Mesendoderm (in vitro differentiated cells): ENCODE data around the gene C6orf47.

Experiments used
- DNase-seq: peaks from one replicate; pipeline ENCODE4 v3.0.0; 2013
- H2AK5ac ChIP-seq: 2 replicates; pipeline ENCODE4 v1.6.1; 2013; ENCODE audit warnings: low read length, inconsistent platforms
- H2BK120ac ChIP-seq: 2 replicates; pipeline ENCODE4 v1.6.1; 2013; ENCODE audit warnings: low read depth, mild to moderate bottlenecking, low read length, moderate library complexity, mixed read lengths
- H2BK15ac ChIP-seq: replicated peaks from 2 replicates; pipeline ENCODE4 v1.6.1; 2013; ENCODE audit warnings: low read depth, mild to moderate bottlenecking, moderate library complexity
- H2BK5ac ChIP-seq: 2 replicates; pipeline ENCODE4 v1.6.1; 2013; ENCODE audit warnings: low read length, inconsistent platforms
- H3K18ac ChIP-seq: 2 replicates; pipeline ENCODE4 v1.6.1; 2013; ENCODE audit warnings: mild to moderate bottlenecking, low read length, mixed read lengths
- H3K23ac ChIP-seq: one replicate; pipeline ENCODE4 v1.6.1; 2013; ENCODE audit warnings: low read length
- H3K27ac ChIP-seq: 2 replicates; pipeline ENCODE4 v1.5.1; 2013; ENCODE audit warnings: low read depth, mild to moderate bottlenecking, inconsistent platforms, low read length, moderate library complexity
- H3K27me3 ChIP-seq: 2 replicates; pipeline ENCODE4 v1.6.1; 2013; ENCODE audit warnings: low read length, control low read depth, mild to moderate bottlenecking, inconsistent platforms; ENCODE audit not compliant: insufficient read depth, poor library complexity
- H3K36me3 ChIP-seq: 2 replicates; pipeline ENCODE4 v1.6.1; 2013; ENCODE audit warnings: low read length, inconsistent platforms; ENCODE audit not compliant: control insufficient read depth, insufficient read depth
- H3K4ac ChIP-seq: one replicate; pipeline ENCODE4 v1.6.1; 2013; ENCODE audit warnings: low read depth, mild to moderate bottlenecking, low read length, moderate library complexity
- H3K4me1 ChIP-seq: 2 replicates; pipeline ENCODE4 v1.6.1; 2013; ENCODE audit warnings: low read depth, low read length, inconsistent platforms; ENCODE audit not compliant: control insufficient read depth
- H3K4me2 ChIP-seq: 2 replicates; pipeline ENCODE4 v1.6.1; 2013; ENCODE audit warnings: low read length
- H3K4me3 ChIP-seq: 2 replicates; pipeline ENCODE4 v1.5.1; 2013; ENCODE audit warnings: mild to moderate bottlenecking, low read length
- H3K56ac ChIP-seq: one replicate; pipeline ENCODE4 v1.6.1; 2013; ENCODE audit warnings: low read length
- H3K79me1 ChIP-seq: 2 replicates; pipeline ENCODE4 v1.6.1; 2013; ENCODE audit warnings: low read length, inconsistent platforms
- H3K79me2 ChIP-seq: 2 replicates; pipeline ENCODE4 v1.6.1; 2013; ENCODE audit warnings: mild to moderate bottlenecking, low read length; ENCODE audit not compliant: control insufficient read depth, insufficient read depth
- H3K9ac ChIP-seq: 2 replicates; pipeline ENCODE4 v1.6.1; 2013; ENCODE audit warnings: low read length, inconsistent platforms
- H4K5ac ChIP-seq: one replicate; pipeline ENCODE4 v1.6.1; 2013; ENCODE audit warnings: low read length
- H4K8ac ChIP-seq: one replicate; pipeline ENCODE4 v1.6.1; 2013; ENCODE audit warnings: low read depth, mild to moderate bottlenecking, control low read depth, low read length, moderate library complexity
- WGBS: extraction: QIAGEN DNeasy Blood & Tissue Kit; methylation state at CpG from one replicate; pipeline ENCODE4 v1.1.7; 2013; ENCODE audit warnings: low lambda C conversion rate, missing lambda C conversion rate; ENCODE audit not compliant: insufficient coverage; ENCODE audit errors: extremely low coverage; 5-methylcytosine and 5-hydroxymethylcytosine counted together

The C6orf47 gene

GRCh38 chr6:31659649-31660380, 763 bp downstream of the C6orf47 start:
- no peak overlapping the region for H4K8ac ChIP-seq
- H3K9ac ChIP-seq = peak overlapping the region; percentile 79
- peaks cover 27% of the 10 kb centered on the region for H3K79me1 ChIP-seq
- no peak overlapping the region for H3K18ac ChIP-seq
- no peak overlapping the region for H3K23ac ChIP-seq
- no peak overlapping the region for H3K27ac ChIP-seq
- no peaks in the 10 kb centered on the region for H3K36me3 ChIP-seq
- DNase-seq = no peak
- H3K27me3 ChIP-seq = no peaks in the 10 kb centered on the region
- peak overlapping the region; percentile 83 for H3K56ac ChIP-seq
- no peak overlapping the region for H2AK5ac ChIP-seq
- H4K5ac ChIP-seq = no peak overlapping the region
- no peak overlapping the region for H2BK5ac ChIP-seq
- peak overlapping the region; percentile 75 for H3K4me2 ChIP-seq
- H2BK15ac ChIP-seq = no peak overlapping the region
- H2BK120ac ChIP-seq = no peak overlapping the region
- WGBS = no CpG with 5 or more reads among the region's 13 CpGs
- peak overlapping the region; percentile 73 for H3K4ac ChIP-seq
- peaks cover 8% of the 10 kb centered on the region for H3K4me1 ChIP-seq
- peaks cover 30% of the 10 kb centered on the region for H3K79me2 ChIP-seq
- H3K4me3 ChIP-seq = peak overlapping the region; percentile 65

GRCh38 chr6:31658983-31659648, 1.5 kb downstream of the C6orf47 start:
- Histone ChIP-seq H3K18ac (no peak overlapping the region), H2BK120ac (no peak overlapping the region), H3K56ac (peak overlapping the region; percentile 61), H3K27ac (no peak overlapping the region), H3K4me3 (no peak overlapping the region), H3K4me2 (peak overlapping the region; percentile 75), H3K79me2 (peaks cover 26% of the 10 kb centered on the region), H3K36me3 (no peaks in the 10 kb centered on the region), H3K4me1 (peaks cover 8% of the 10 kb centered on the region), H3K9ac (peak overlapping the region; percentile 79), H2AK5ac (no peak overlapping the region), H3K79me1 (peaks cover 23% of the 10 kb centered on the region), H2BK5ac (no peak overlapping the region), H4K8ac (no peak overlapping the region), H2BK15ac (no peak overlapping the region), H4K5ac (no peak overlapping the region), H3K27me3 (no peaks in the 10 kb centered on the region), H3K4ac (no peak overlapping the region), H3K23ac (no peak overlapping the region)
- DNase-seq = no peak
- no CpG with 5 or more reads among the region's 13 CpGs for WGBS

- no CpG with 5 or more reads among the region's 4 CpGs for WGBS
- Histone ChIP-seq H3K4me3 (no peak overlapping the region), H2AK5ac (no peak overlapping the region), H3K4ac (no peak overlapping the region), H3K27me3 (no peaks in the 10 kb centered on the region), H3K23ac (no peak overlapping the region), H2BK5ac (no peak overlapping the region), H4K8ac (no peak overlapping the region), H3K79me2 (peaks cover 17% of the 10 kb centered on the region), H3K56ac (peak overlapping the region; percentile 17), H3K4me2 (no peak overlapping the region), H3K79me1 (peaks cover 18% of the 10 kb centered on the region), H3K18ac (no peak overlapping the region), H3K27ac (no peak overlapping the region), H2BK15ac (no peak overlapping the region), H3K4me1 (peaks cover 3% of the 10 kb centered on the region), H3K9ac (no peak overlapping the region), H2BK120ac (no peak overlapping the region), H3K36me3 (no peaks in the 10 kb centered on the region), H4K5ac (no peak overlapping the region)
- DNase-seq = no peak
Measured at GRCh38 chr6:31658158-31658688, 2.4 kb downstream of the C6orf47 start.

GRCh38 chr6:31657406-31658157, 3.0 kb downstream of the C6orf47 start:
- no peak overlapping the region for H3K4ac ChIP-seq
- DNase-seq = no peak
- peaks cover 15% of the 10 kb centered on the region for H3K79me2 ChIP-seq
- H4K8ac ChIP-seq = no peak overlapping the region
- no peak overlapping the region for H3K18ac ChIP-seq
- H3K56ac ChIP-seq = no peak overlapping the region
- H3K9ac ChIP-seq = no peak overlapping the region
- H3K27ac ChIP-seq = no peak overlapping the region
- H3K27me3 ChIP-seq = no peaks in the 10 kb centered on the region
- H2BK5ac ChIP-seq = no peak overlapping the region
- no CpG with 5 or more reads among the region's 6 CpGs for WGBS
- peaks cover 18% of the 10 kb centered on the region for H3K79me1 ChIP-seq
- no peak overlapping the region for H2BK15ac ChIP-seq
- H3K23ac ChIP-seq = no peak overlapping the region
- no peak overlapping the region for H3K4me2 ChIP-seq
- H2AK5ac ChIP-seq = no peak overlapping the region
- H3K4me1 ChIP-seq = peaks cover 3% of the 10 kb centered on the region
- no peak overlapping the region for H3K4me3 ChIP-seq
- no peak overlapping the region for H2BK120ac ChIP-seq
- H3K36me3 ChIP-seq = no peaks in the 10 kb centered on the region
- no peak overlapping the region for H4K5ac ChIP-seq

GRCh38 chr6:31655349-31656237, 5.0 kb downstream of the C6orf47 start, which contains the start of gene APOM:
Gene APOM (plus strand): TSS chr6:31655894. CDS start chr6:31655967, 73 bp downstream.
- Histone ChIP-seq H3K27ac (no peak within 1 kb of the TSS), H2AK5ac (no peak within 1 kb of the TSS), H3K4me3 (no peak within 1 kb of the TSS), H3K9ac (no peak within 1 kb of the TSS), H3K79me2 (peaks cover 27% of the 10 kb centered on the region), H4K5ac (no peak within 1 kb of the TSS), H3K27me3 (no peaks in the 10 kb centered on the region), H3K56ac (no peak within 1 kb of the TSS), H3K4me1 (peaks cover 6% of the 10 kb centered on the region), H3K18ac (no peak within 1 kb of the TSS), H3K36me3 (no peaks in the 10 kb centered on the region), H2BK120ac (no peak within 1 kb of the TSS), H2BK5ac (no peak within 1 kb of the TSS), H4K8ac (no peak within 1 kb of the TSS), H3K4ac (no peak within 1 kb of the TSS), H3K79me1 (peaks cover 22% of the 10 kb centered on the region), H2BK15ac (no peak within 1 kb of the TSS), H3K4me2 (no peak within 1 kb of the TSS), H3K23ac (no peak within 1 kb of the TSS)
- no peak for DNase-seq
- WGBS = no CpG with 5 or more reads among the region's 8 CpGs
